ENCODE results near the gene CHD6.

DNA sequence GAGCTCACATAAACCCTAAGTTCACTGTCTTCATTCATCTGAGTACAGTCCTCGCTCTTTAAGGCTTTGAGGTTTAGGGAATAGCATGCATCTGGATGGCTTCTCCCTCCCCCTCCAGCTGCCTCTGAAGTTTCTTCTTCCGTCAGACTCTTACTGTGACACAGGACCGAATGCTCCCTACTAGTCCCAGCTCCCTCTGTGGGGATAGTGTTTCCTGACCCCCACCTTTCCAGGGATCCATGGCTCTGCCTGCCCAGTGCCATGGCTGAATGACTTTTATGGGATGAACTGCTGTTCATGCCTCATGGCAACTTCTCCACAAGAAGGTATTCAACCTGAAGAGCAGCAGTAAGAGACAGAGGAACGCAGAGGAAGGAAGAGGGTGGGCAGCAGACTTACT, 171.7 kb downstream of the CHD6 start:
- TF ChIP-seq EP300 (IDR thresholded peaks at IDR 0.05; ENCODE audit: borderline replicate concordance), result no peak
- TF ChIP-seq, protein P1, sequence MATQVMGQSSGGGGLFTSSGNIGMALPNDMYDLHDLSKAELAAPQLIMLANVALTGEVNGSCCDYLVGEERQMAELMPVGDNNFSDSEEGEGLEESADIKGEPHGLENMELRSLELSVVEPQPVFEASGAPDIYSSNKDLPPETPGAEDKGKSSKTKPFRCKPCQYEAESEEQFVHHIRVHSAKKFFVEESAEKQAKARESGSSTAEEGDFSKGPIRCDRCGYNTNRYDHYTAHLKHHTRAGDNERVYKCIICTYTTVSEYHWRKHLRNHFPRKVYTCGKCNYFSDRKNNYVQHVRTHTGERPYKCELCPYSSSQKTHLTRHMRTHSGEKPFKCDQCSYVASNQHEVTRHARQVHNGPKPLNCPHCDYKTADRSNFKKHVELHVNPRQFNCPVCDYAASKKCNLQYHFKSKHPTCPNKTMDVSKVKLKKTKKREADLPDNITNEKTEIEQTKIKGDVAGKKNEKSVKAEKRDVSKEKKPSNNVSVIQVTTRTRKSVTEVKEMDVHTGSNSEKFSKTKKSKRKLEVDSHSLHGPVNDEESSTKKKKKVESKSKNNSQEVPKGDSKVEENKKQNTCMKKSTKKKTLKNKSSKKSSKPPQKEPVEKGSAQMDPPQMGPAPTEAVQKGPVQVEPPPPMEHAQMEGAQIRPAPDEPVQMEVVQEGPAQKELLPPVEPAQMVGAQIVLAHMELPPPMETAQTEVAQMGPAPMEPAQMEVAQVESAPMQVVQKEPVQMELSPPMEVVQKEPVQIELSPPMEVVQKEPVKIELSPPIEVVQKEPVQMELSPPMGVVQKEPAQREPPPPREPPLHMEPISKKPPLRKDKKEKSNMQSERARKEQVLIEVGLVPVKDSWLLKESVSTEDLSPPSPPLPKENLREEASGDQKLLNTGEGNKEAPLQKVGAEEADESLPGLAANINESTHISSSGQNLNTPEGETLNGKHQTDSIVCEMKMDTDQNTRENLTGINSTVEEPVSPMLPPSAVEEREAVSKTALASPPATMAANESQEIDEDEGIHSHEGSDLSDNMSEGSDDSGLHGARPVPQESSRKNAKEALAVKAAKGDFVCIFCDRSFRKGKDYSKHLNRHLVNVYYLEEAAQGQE (IDR thresholded peaks at IDR 0.05; ENCODE audit: low read depth), result no peak
- TF ChIP-seq, protein P2, sequence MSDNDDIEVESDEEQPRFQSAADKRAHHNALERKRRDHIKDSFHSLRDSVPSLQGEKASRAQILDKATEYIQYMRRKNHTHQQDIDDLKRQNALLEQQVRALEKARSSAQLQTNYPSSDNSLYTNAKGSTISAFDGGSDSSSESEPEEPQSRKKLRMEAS (IDR thresholded peaks at IDR 0.05), result no peak
- no peak for TF ChIP-seq ZBTB7A (IDR thresholded peaks at IDR 0.05; ENCODE audit: low read depth)
- no peak for TF ChIP-seq CEBPB (IDR thresholded peaks at IDR 0.05)
- no peak for TF ChIP-seq CREB1 (IDR thresholded peaks at IDR 0.05; ENCODE audit: low read depth)

All from Ishikawa (cell line).